Left lung (tissue), 10 donors: Measurements from ENCODE around the gene GRAMD4. TPM values are rescaled to one million over a fixed set of nuclear protein-coding genes. Genes with fewer than 3 reads are reported as not detected.

Experiments
- ATAC-seq: fragments of 200-7000 bp; cut with Tn5 transposase; one replicate; pipeline ENCODE4 v1.9.1; 2020; ENCODE audit warnings: moderate library complexity
- DNase-seq, 4 donors: peaks; one replicate each; pipeline ENCODE4 v3.0.0-alpha.2; 2013 to 2020
- H3K27ac ChIP-seq, 2 donors: fragments of 200-600 bp; sonication (generic) in 1 of 2; one replicate each; pipeline versions ENCODE4 v1.5.0 to v1.8.0; 2020 to 2021
- H3K27me3 ChIP-seq, 2 donors: fragments of 200-600 bp; sonication (generic) in 1 of 2; one replicate each; pipeline versions ENCODE4 v1.5.0 to v1.8.0; 2020 to 2021
- H3K36me3 ChIP-seq, 2 donors: fragments of 200-600 bp; sonication (generic) in 1 of 2; one replicate each; pipeline versions ENCODE4 v1.5.0 to v1.8.0; 2020 to 2021
- H3K4me1 ChIP-seq, 2 donors: fragments of 200-600 bp; one replicate each; pipeline ENCODE4 v1.8.0; 2021
- H3K4me3 ChIP-seq, 2 donors: fragments of 200-600 bp; sonication (generic) in 1 of 2; one replicate each; pipeline versions ENCODE4 v1.5.0 to v1.8.0; 2020 to 2021; ENCODE audit warnings: mild to moderate bottlenecking in 1 of 2
- H3K9me3 ChIP-seq, 2 donors: fragments of 200-600 bp; sonication (generic) in 1 of 2; one replicate each; pipeline versions ENCODE4 v1.5.0 to v1.8.0; 2020 to 2021
- intact Hi-C, 2 donors: fragments of 100-400 bp; cut with DNase I; formaldehyde crosslinking; loops; one replicate each; pipeline versions ENCODE4 v1.11.2 to v1.14.2; 2022
- polyA plus RNA-seq, 6 donors: library from polyadenylated mRNA; unstranded; fragments of 120-200 nt; gene quantifications; one replicate each; pipeline ENCODE4 v1.2.1, GENCODE V29; 2013; ENCODE audit not compliant: insufficient read length in 6 of 6
- total RNA-seq, 2 donors: library from RNA; stranded (reverse); fragmentation: NEBNext Ultra II Directional; extraction: Animal tissue kit (Norgen Biotek cat#: 25700); gene quantifications; one replicate each; pipeline ENCODE4 v1.2.1, GENCODE V29; 2021
- TF ChIP-seq, protein P1 (sequence below), 2 donors: fragments of 200-600 bp; sonication (generic) in 1 of 2; IDR thresholded peaks; one replicate each; pipeline versions ENCODE4 v1.5.0 to v1.8.0; 2021; ENCODE audit warnings: antibody characterized with exemption in 2 of 2
- donor health status: DM: no; HTN: yes; CAD: no.
- donor health status: DM: no; HTN: no; CAD: no.

GRAMD4 gene
- total and polyA plus RNA-seq, 8 donors: 25.2 to 78.2 (median 36.6) TPM

- TF ChIP-seq, protein P1, sequence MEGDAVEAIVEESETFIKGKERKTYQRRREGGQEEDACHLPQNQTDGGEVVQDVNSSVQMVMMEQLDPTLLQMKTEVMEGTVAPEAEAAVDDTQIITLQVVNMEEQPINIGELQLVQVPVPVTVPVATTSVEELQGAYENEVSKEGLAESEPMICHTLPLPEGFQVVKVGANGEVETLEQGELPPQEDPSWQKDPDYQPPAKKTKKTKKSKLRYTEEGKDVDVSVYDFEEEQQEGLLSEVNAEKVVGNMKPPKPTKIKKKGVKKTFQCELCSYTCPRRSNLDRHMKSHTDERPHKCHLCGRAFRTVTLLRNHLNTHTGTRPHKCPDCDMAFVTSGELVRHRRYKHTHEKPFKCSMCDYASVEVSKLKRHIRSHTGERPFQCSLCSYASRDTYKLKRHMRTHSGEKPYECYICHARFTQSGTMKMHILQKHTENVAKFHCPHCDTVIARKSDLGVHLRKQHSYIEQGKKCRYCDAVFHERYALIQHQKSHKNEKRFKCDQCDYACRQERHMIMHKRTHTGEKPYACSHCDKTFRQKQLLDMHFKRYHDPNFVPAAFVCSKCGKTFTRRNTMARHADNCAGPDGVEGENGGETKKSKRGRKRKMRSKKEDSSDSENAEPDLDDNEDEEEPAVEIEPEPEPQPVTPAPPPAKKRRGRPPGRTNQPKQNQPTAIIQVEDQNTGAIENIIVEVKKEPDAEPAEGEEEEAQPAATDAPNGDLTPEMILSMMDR (IDR thresholded peaks at IDR 0.05): no peak
- intact Hi-C loops: no loop called here
- no peak for ATAC-seq
- Histone ChIP-seq H3K27me3 (no peaks in the 10 kb centered on the region), H3K9me3 (no peaks in the 10 kb centered on the region), H3K27ac (peak overlapping the region in 1 of 2 donors; percentile 78), H3K36me3 (no peaks in the 10 kb centered on the region), H3K4me3 (no peak overlapping the region), H3K4me1 (peaks cover 9 to 87% of the 10 kb centered on the region in 2 donors)
- no peak for DNase-seq
These were observed 22.0 kb upstream of the GRAMD4 start for GRCh38 chr22:46598224-46598623.

- ATAC-seq: peak; percentile 47
- intact Hi-C loops: no loop called here
- H3K27me3 ChIP-seq: no peaks in the 10 kb centered on the region
- no peak overlapping the region for H3K4me3 ChIP-seq
- peaks cover 9 to 86% of the 10 kb centered on the region in 2 donors for H3K4me1 ChIP-seq
- H3K27ac ChIP-seq: peak overlapping the region; percentile 77 to 78
- DNase-seq: peak in 2 of 4 donors; percentile 79 to 81
- H3K9me3 ChIP-seq: no peaks in the 10 kb centered on the region
- TF ChIP-seq, protein P1 (IDR thresholded peaks at IDR 0.05): no peak
- no peaks in the 10 kb centered on the region for H3K36me3 ChIP-seq
These were observed 21.3 kb upstream of the GRAMD4 start for GRCh38 chr22:46598737-46599424.

DNA sequence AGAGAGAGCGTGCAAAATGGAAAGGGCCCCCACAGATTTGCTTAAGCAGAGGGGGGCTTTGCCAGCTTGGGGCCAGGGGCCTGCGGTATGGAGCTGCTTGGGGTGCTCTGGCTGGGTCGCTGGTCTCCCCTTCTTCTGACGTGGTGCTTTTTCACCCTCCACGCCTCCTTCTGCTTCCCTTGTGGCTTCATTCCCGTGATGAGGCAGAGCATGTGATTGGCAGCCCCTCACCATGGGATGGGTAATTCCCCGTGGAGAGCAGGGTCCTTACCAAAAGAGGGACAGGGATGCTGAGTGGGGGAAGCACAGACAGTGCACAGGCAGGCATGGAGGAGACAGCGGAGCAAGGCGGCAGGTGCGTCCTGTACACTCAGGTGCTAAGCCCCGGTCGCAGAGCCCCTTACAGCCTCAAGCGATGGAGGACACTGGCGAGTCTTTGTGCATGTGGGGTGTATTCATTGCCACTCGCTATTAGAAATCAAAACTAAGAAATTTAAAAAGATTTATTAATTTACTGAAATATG lies 19.9 kb upstream of the GRAMD4 start:
- Histone ChIP-seq H3K36me3 (no peaks in the 10 kb centered on the region), H3K27me3 (no peaks in the 10 kb centered on the region), H3K27ac (peak overlapping the region; percentile 77 to 78), H3K9me3 (no peaks in the 10 kb centered on the region), H3K4me3 (peak overlapping the region in 1 of 2 donors; percentile 22), H3K4me1 (peaks cover 9 to 88% of the 10 kb centered on the region in 2 donors)
- DNase-seq (no peak), ATAC-seq (no peak)
- intact Hi-C loops: no loop called here
- TF ChIP-seq, protein P1 (IDR thresholded peaks at IDR 0.05): no peak

DNA sequence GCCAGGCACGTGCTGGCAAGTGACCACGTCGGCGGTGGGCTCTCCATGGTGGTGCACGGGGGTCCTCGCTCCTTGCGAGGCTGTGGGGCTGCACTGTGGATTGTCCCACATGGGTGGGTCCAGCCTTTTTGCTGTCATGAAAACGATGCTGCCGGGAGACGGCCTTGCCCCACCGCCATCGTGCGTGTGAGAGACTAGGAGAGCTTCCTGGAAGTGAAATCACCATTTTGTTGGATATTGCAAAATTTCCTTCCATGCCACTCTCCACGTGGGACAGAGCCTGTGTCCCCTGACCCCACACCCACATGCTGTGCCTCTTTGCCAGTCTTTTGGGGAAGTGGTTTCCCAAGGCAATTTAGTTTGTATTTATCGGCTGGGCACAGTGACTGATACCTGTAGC lies 18.2 kb upstream of the GRAMD4 start:
- ATAC-seq (peak; percentile 35), DNase-seq (peak in 2 of 4 donors; percentile 72 to 80)
- H3K36me3 ChIP-seq: no peaks in the 10 kb centered on the region
- peak overlapping the region in 1 of 2 donors; percentile 77 for H3K27ac ChIP-seq
- intact Hi-C loops: no loop called here
- TF ChIP-seq, protein P1 (IDR thresholded peaks at IDR 0.05): no peak
- peaks cover 5 to 72% of the 10 kb centered on the region in 2 donors for H3K4me1 ChIP-seq
- peak overlapping the region in 1 of 2 donors; percentile 22 for H3K4me3 ChIP-seq
- no peaks in the 10 kb centered on the region for H3K9me3 ChIP-seq
- no peaks in the 10 kb centered on the region for H3K27me3 ChIP-seq

DNA sequence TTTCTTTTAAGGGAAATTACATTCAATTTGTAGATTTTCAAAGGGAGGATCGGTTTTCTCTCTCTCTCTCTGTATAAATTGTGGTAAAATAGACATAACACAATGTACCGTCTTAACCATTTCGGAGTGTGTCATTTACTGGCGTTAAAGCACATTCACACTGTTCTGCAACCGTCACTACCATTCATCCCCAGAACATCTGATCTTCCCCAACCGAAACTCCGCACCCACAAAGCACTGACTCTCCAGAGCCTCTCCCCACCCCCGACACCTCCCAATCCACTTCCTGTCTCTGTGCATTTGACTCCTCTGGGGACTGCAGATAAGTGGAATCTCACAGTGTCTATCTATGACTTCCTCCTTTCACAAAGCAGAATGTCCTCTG lies 15.9 kb upstream of the GRAMD4 start:
- Histone ChIP-seq H3K27ac (peak overlapping the region; percentile 48 to 77), H3K4me1 (peaks cover 0 to 59% of the 10 kb centered on the region in 2 donors), H3K27me3 (no peaks in the 10 kb centered on the region), H3K9me3 (no peaks in the 10 kb centered on the region), H3K36me3 (no peaks in the 10 kb centered on the region), H3K4me3 (no peak overlapping the region)
- ATAC-seq: peak; percentile 57
- DNase-seq: peak in 1 of 4 donors; percentile 82
- TF ChIP-seq, protein P1 (IDR thresholded peaks at IDR 0.05): no peak
- intact Hi-C loops: no loop called here
